GM21360 (cell line): ENCODE measurements around the gene P2RY8.
"Not testable (repeated sequence)": the region's sequence is repeated elsewhere in the genome, so short reads cannot be mapped to it uniquely, and the experiment has no call there.

Source experiments
- ATAC-seq: cut with Tn5 transposase; IDR thresholded peaks from one replicate; pipeline ENCODE4 v1.9.1; 2021; ENCODE audit warnings: mild to moderate bottlenecking, moderate library complexity; ENCODE audit not compliant: unreplicated experiment

Gene P2RY8

GRCh38 chrX:1447969-1448572, 88.9 kb downstream of the P2RY8 start:
- ATAC-seq: not testable (repeated sequence)

- ATAC-seq: not testable (repeated sequence)
Observed at GRCh38 chrX:1446984-1447968, 89.7 kb downstream of the P2RY8 start.

DNA sequence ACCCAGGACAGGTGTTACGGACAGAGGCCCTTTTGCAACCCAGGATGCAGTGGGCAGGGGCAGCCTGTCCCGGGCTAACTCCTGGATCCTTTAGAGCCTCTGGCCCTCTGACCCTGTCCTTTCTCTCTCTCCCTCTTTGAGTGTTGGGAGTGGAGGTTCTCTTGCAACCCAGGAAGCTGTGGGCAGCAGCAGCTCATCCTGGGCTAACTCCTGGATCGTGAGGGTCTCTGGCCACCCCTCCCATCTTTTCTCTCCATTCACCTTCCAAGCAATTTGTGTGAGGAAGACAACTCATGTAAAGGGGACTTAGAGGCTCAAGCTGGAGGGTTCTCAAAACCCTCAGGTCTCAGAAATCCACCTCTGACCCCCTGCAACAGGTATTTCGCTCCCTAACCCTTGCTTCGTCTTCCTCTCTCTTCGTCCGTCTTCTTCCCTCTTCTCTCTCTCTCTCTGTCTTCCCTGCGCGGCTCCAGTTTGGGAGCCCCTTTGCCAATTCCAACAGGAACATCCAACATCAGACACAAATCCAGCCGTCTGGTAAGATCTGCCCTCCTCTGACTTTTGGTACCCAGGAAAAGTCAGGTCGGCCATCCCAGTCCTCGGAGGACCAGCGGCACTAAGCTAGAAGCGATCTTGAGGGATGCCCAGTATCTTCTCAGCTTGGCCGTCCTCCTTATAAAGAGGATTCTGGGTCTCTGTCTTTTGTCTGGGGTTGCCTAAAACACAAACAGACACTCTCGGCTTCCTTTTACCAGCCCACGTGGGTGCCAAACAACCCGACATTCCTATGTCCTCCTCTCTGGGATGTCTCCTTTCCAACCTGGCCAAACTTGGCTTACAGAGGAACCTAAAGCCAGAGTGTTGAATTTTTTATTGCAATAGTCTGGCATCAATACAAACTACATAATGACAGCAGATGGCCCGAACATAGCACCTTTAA, 92.2 kb downstream of the P2RY8 start:
- no peak for ATAC-seq

DNA sequence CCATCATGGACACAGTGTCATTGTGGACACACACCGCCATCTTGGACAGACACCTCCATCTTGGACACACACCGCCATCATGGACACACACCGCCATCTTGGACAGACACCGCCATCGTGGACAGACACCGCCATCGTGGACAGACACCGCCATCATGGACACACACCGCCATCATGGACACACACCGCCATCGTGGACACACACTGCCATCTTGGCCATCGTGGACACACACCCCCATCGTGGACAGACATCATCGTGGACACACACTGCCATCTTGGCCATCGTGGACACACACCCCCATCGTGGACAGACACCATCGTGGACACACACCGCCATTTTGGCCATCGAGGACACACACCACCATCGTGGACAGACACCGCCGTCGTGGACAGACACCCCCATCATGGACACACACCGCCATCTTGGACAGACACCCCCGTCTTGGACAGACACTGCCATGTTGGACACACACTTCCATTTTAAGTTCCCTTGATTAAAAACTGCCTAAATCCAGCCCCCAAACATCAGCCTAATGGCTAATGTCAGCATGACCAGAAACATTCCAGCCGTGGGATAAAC, 93.4 kb downstream of the P2RY8 start:
- no peak for ATAC-seq

DNA sequence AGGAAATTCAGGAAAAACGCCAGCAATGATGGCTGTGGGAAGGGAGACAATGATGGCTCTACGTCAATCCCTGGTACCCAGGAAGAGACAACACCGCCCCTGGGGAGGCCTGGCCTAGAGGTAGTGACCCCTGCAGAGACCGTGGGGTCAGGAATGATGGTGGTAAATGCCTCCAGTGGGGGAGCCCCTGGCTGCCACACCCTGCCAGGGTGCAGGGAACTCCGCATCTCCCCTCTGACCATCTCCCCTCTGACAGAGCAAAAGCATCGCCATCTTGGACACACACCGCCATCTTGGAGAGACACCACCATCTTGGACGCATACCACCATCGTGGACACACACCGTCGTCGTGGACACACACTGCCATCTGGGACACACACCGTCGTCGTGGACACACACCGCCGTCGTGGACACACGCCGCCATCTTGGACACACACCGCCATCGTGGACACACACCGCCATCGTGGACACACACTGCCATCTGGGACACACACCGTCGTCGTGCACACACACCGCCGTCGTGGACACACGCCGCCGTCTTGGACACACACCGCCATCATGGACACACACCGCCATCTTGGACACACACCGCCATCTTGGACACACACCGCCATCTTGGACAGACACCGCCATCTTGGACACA, 94.1 kb downstream of the P2RY8 start:
- no peak for ATAC-seq

GRCh38 chrX:1442016-1442665, 94.8 kb downstream of the P2RY8 start:
- no peak for ATAC-seq

GRCh38 chrX:1440506-1440905, 96.5 kb downstream of the P2RY8 start:
- no peak for ATAC-seq

GRCh38 chrX:1435241-1435895, 101.6 kb downstream of the P2RY8 start:
- ATAC-seq: no peak

GRCh38 chrX:1434871-1435240, 102.1 kb downstream of the P2RY8 start:
- no peak for ATAC-seq

DNA sequence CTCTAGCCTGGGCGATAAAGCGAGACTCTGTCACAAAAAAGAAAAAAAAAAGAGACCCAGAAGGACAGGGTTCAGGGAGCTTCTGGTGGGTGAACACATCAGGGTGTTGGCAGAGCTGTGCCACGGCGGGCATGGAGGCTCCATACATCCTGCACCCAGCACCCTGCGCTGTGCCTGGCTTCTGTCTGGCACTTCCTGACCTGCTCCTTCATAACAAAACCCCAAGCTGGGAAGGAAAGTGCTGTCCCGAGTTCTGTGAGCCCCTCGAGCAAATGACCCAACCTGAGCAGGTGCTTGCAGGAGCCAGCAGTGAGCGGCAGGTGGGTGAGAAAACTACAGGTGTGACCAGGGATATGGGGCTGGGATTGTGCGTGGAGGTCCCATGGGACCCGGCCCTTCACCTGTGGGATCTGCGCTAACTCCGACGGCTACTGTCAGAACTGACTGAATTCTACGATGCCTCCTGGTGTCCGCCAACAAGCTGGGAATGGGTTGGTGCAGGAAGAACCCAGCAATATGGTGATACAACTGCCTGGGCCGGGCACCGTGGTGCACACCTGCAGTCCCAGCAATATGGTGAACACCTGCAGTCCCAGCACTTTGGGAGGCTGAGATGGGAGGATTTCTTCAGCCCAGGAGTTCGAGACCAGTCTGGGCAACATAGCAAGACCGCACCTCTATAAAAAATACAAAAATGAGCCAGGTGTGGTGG, 103.2 kb downstream of the P2RY8 start:
- ATAC-seq: no peak

DNA sequence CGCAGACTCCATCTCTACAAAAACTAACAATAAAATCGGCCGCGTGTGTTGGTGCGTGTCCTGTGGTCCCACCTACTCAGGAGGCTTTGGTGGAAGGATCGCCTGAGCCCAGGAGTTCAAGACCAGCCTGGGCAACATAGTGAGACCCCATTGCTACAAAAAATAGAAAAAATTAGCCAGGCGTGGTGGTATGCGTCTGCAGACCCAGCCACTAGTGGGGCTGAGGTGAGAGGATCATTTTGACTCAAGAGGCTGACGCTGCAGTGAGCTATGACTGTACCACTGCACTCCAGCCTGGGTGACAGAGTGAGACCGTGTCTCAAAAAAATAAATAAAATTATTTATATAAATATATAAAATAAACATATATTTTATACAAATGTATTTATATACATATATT, 106.5 kb downstream of the P2RY8 start:
- ATAC-seq: no peak

DNA sequence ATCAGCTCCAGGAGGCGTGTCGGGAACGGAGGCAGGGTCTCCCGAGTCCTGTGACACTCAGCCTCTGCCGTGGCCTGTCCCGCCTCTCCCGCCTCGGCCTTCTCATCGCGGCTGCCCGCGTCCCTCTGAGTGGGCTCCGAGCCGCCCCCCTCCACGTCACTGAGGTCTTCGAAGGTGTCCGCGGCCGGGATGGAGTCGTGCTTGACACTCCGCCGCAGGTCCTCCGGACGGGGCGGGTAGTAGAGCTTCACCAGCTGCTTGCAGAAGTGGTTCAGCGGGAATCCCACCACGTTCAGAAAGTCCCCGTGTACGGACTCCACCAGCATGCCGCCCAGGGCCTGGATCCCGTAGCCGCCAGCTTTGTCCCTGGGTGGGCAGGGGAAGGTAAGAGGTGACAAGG, 109.2 kb downstream of the P2RY8 start:
- ATAC-seq: no peak

DNA sequence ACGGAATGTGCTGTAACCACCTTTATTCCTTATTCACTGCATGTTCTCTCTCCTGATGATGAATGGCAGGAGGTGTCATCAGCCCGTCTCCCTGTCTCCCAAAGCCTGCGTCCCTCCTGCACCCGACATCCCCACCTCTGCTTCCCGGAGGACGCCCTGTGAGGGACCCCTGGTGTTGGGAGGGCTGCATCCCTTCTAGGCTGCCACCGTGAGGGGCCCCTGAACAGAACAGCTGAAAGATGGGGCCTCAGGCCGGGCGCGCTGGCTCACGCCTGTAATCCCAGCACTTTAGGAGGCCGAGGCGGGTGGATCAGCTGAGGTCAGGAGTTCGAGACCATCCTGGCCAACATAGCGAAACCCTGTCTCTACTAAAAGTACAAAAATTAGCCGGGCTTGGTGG, 110.7 kb downstream of the P2RY8 start:
- ATAC-seq: not testable (repeated sequence)

GRCh38 chrX:1425381-1425780, 111.6 kb downstream of the P2RY8 start:
- no peak for ATAC-seq

- ATAC-seq: no peak
Observed at GRCh38 chrX:1424147-1424851, 112.7 kb downstream of the P2RY8 start.

DNA sequence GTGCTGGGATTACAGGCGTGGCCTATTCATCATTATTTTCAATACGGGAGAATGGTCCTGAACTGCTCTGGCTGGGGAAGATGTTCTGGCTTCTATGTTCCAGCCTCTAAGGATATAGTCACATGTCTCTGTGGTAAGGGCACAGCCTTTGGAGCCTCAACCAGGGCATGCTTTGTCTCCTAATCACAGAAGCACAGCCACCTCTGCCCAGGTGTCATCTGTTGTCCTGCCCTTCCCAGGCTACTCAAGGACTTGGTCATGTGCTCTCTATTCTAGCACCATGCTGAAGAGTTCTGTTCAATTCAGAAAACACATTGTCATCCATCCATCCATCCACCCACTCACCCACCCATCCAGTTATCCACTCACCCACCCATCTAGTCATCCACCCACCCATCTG, 113.8 kb downstream of the P2RY8 start:
- ATAC-seq: no peak

GRCh38 chrX:1422135-1422465, 114.9 kb downstream of the P2RY8 start:
- no peak for ATAC-seq

GRCh38 chrX:1421433-1422134, 115.4 kb downstream of the P2RY8 start:
- ATAC-seq: no peak
